PC-3 (cell line): Measurements from ENCODE around the gene HCFC1.

Experiments used
- EZH2 ChIP-seq: fragments of 300-600 bp; sonication (generic); IDR thresholded peaks from one replicate; pipeline ENCODE4 v1.6.1; 2017; ENCODE audit warnings: antibody characterized with exemption, mild to moderate bottlenecking, low read length; ENCODE audit not compliant: unreplicated experiment
- EZH2phosphoT487 ChIP-seq: fragments of 300-600 bp; sonication (generic); IDR thresholded peaks from 2 replicates; pipeline ENCODE4 v1.6.1; 2018; ENCODE audit warnings: mild to moderate bottlenecking, antibody characterized with exemption, low read length, borderline replicate concordance
- TF ChIP-seq, protein P1 (sequence below): fragments of 300-600 bp; sonication (generic); conservative IDR thresholded peaks from 2 replicates; pipeline ENCODE4 v1.5.1; 2017; ENCODE audit warnings: antibody characterized with exemption, low read depth, mild to moderate bottlenecking, low read length

DNA sequence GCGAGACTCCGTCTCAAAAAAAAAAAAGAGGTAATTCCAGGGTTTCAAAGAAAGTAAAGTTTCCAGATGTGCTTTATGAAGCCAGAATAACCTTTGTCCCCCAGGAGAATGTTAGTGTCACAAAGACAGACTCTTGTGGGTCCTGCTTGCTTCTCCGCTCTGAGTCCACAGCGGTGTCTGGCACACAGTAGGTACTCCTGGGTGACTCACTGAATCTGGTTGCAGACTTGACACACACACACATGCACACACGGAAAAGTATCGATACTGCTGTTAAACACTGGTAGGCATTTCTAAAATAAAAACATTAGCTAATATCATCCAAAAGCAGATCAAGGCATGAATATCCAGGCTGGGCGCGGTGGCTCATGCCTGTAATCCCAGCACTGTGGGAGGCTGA, 23.9 kb upstream of the HCFC1 start:
- TF ChIP-seq, protein P1, sequence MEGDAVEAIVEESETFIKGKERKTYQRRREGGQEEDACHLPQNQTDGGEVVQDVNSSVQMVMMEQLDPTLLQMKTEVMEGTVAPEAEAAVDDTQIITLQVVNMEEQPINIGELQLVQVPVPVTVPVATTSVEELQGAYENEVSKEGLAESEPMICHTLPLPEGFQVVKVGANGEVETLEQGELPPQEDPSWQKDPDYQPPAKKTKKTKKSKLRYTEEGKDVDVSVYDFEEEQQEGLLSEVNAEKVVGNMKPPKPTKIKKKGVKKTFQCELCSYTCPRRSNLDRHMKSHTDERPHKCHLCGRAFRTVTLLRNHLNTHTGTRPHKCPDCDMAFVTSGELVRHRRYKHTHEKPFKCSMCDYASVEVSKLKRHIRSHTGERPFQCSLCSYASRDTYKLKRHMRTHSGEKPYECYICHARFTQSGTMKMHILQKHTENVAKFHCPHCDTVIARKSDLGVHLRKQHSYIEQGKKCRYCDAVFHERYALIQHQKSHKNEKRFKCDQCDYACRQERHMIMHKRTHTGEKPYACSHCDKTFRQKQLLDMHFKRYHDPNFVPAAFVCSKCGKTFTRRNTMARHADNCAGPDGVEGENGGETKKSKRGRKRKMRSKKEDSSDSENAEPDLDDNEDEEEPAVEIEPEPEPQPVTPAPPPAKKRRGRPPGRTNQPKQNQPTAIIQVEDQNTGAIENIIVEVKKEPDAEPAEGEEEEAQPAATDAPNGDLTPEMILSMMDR: no peak
- no peak for TF ChIP-seq EZH2phosphoT487
- TF ChIP-seq EZH2: no peak
